GM12878 (cell line): Measurements from ENCODE around the gene GCH1. TPM values are rescaled to one million over a fixed set of nuclear protein-coding genes. Genes with fewer than 3 reads are reported as not detected.

ENCODE experiments used
- ATAC-seq: fragments of 200-7000 bp; cut with Tn5 transposase; 3 replicates; pipeline ENCODE4 v1.9.1; 2020; ENCODE audit warnings: mild to moderate bottlenecking, moderate library complexity
- BruUV-seq: library from RNA; stranded (reverse); fragments of 400-500 nt; replicated peaks from 2 replicates; lab custom pipeline; 2021; lab: Mats Ljungman, UMichigan
- CTCF ChIA-PET: fragments of 300-600 bp; sonication (Branson Sonifier 250); formaldehyde crosslinking; extraction: SDS; loops from one replicate; lab custom pipeline; 2021; ENCODE audit warnings: inconsistent platforms; lab: Yijun Ruan, JAX
- POLR2A ChIA-PET: fragments of 350-600 bp; formaldehyde crosslinking; extraction: SDS; loops from one replicate; lab custom pipeline; 2021; ENCODE audit warnings: inconsistent platforms; lab: Charles Lee
- RAD21 ChIA-PET: fragments of 300-600 bp; sonication (Branson Sonifier 250); formaldehyde crosslinking; loops from one replicate; lab custom pipeline; 2023; ENCODE audit warnings: antibody characterized with exemption; ENCODE audit not compliant: unreplicated experiment; lab: Charles Lee
- SMC1A ChIA-PET: fragments of 300-600 bp; sonication (Branson Sonifier 250); formaldehyde crosslinking; loops from one replicate; lab custom pipeline; 2023; ENCODE audit not compliant: unreplicated experiment, uncharacterized antibody; lab: Charles Lee
- DNase-seq: peaks from one replicate; pipeline ENCODE4 v3.0.0-alpha.2; 2011; ENCODE audit warnings: low read depth, low spot score
- FAIRE-seq: peaks from 3 replicates; lab custom pipeline; 2011; peaks lifted over from hg19 to GRCh38; lab: Jason Lieb, UNC
- H2AFZ ChIP-seq: 2 replicates; pipeline ENCODE4 v1.6.0; 2011; ENCODE audit warnings: low read depth, low read length, control low read depth; ENCODE audit not compliant: control insufficient read depth
- H3K27ac ChIP-seq: 2 replicates; pipeline ENCODE4 v1.5.1; 2011; ENCODE audit warnings: control low read depth; ENCODE audit not compliant: control insufficient read depth, insufficient read depth
- H3K27me3 ChIP-seq, 2 experiments: replicated peaks in 1 of 2; 2 replicates each; pipeline versions ENCODE4 v1.6.0 to v1.6.1; 2011; ENCODE audit warnings: low read length in 1 of 2; ENCODE audit not compliant: control insufficient read depth in 2 of 2, insufficient read depth in 2 of 2
- H3K36me3 ChIP-seq, 2 experiments: 2 replicates each; pipeline ENCODE4 v1.5.1; 2011; ENCODE audit warnings: low read length in 1 of 2; ENCODE audit not compliant: control insufficient read depth in 2 of 2, insufficient read depth in 2 of 2
- H3K4me1 ChIP-seq: 2 replicates; pipeline ENCODE4 v1.6.1; 2011; ENCODE audit warnings: mild to moderate bottlenecking, low read length, moderate library complexity, mixed read lengths; ENCODE audit not compliant: control insufficient read depth, insufficient read depth
- H3K4me2 ChIP-seq: 2 replicates; pipeline ENCODE4 v1.6.0; 2011; ENCODE audit warnings: control low read depth; ENCODE audit not compliant: control insufficient read depth, insufficient read depth
- H3K4me3 ChIP-seq: fragments of 200-600 bp; sonication (generic); 2 replicates; pipeline ENCODE4 v1.5.1; 2016
- H3K79me2 ChIP-seq: 2 replicates; pipeline ENCODE4 v1.6.0; 2011; ENCODE audit warnings: low read length; ENCODE audit not compliant: control insufficient read depth, insufficient read depth
- H3K9ac ChIP-seq: 2 replicates; pipeline ENCODE4 v1.8.0; 2011; ENCODE audit warnings: low read length, control low read depth, mixed read lengths; ENCODE audit not compliant: control insufficient read depth, insufficient read depth
- H3K9me3 ChIP-seq: replicated peaks from 3 replicates; pipeline ENCODE4 v1.5.1; 2011; ENCODE audit warnings: mild to moderate bottlenecking, low read length; ENCODE audit not compliant: control insufficient read depth, insufficient read depth
- H4K20me1 ChIP-seq: 2 replicates; pipeline ENCODE4 v1.6.0; 2011; ENCODE audit not compliant: control insufficient read depth, insufficient read depth
- BRCA1 ChIP-seq: IDR thresholded peaks from 2 replicates; pipeline ENCODE4 v1.6.1; 2011; ENCODE audit warnings: low read depth, low read length, improper control_type of control experiment
- FOXM1 ChIP-seq: IDR thresholded peaks from 2 replicates; pipeline ENCODE4 v1.6.1; 2012; ENCODE audit warnings: low read depth, mild to moderate bottlenecking, inconsistent platforms, low read length, moderate library complexity
- KDM1A ChIP-seq: fragments of 200-600 bp; sonication (generic); IDR thresholded peaks from 2 replicates; pipeline ENCODE4 v1.6.1; 2016; ENCODE audit warnings: borderline replicate concordance
- POLR2A ChIP-seq: IDR thresholded peaks from 2 replicates; pipeline ENCODE4 v1.6.1; 2011; ENCODE audit warnings: low read depth, mild to moderate bottlenecking, low read length
- PRDM15 ChIP-seq: fragments of 450-650 bp; formaldehyde crosslinking; IDR thresholded peaks from 2 replicates; pipeline ENCODE4 v1.4.0; 2020; ENCODE audit warnings: mild to moderate bottlenecking, moderate library complexity
- RELB ChIP-seq: fragments of 450-650 bp; IDR thresholded peaks from 2 replicates; pipeline ENCODE4 v1.6.1; 2017; ENCODE audit warnings: low read depth, mild to moderate bottlenecking, moderate library complexity
- REST ChIP-seq: IDR thresholded peaks from 2 replicates; pipeline ENCODE4 v1.6.1; 2012; ENCODE audit warnings: mild to moderate bottlenecking, low read depth, low read length
- SIX5 ChIP-seq: IDR thresholded peaks from 2 replicates; pipeline ENCODE4 v1.6.1; 2011; ENCODE audit warnings: mild to moderate bottlenecking, low read depth, low read length, moderate library complexity; ENCODE audit not compliant: severe bottlenecking
- SREBF1 ChIP-seq: IDR thresholded peaks from 2 replicates; pipeline ENCODE4 v1.6.1; 2012; ENCODE audit warnings: mild to moderate bottlenecking, low read length
- SUPT20H ChIP-seq: IDR thresholded peaks from 2 replicates; pipeline ENCODE4 v1.6.1; 2011; ENCODE audit warnings: low read depth, mild to moderate bottlenecking, low read length, moderate library complexity, borderline replicate concordance; ENCODE audit not compliant: control insufficient read depth
- ZNF207 ChIP-seq: fragments of 450-650 bp; IDR thresholded peaks from 2 replicates; pipeline ENCODE4 v1.6.1; 2014; ENCODE audit warnings: antibody characterized with exemption, mild to moderate bottlenecking, borderline replicate concordance
- WGBS: methylation state at CpG from one replicate; pipeline ENCODE4 v1.1.6; 2016; ENCODE audit warnings: low lambda C conversion rate; ENCODE audit not compliant: insufficient replicate concordance, insufficient coverage; ENCODE audit errors: missing lambda C conversion rate; 5-methylcytosine and 5-hydroxymethylcytosine counted together
- in situ Hi-C: fragments of 300-500 bp; cut with MboI; formaldehyde crosslinking; loops from 9 replicates; pipeline ENCODE4 v1.14.3; 2018; ENCODE audit warnings: mixed read lengths
- intact Hi-C: fragments of 100-400 bp; cut with micrococcal nuclease; formaldehyde crosslinking; loops from one replicate; pipeline ENCODE4 v1.14.2; 2022; ENCODE audit not compliant: unreplicated experiment
- polyA plus RNA-seq, 11 experiments: library from polyadenylated mRNA; depleted of rRNA in 4 of 11; unstranded in 6 of 11; stranded (reverse) in 5 of 11; fragments of >200 nt; fragmentation: Nextera tagmentation in 4 of 11; fragmentation: Illumina TruSeq in 1 of 11; extraction: Ambion mirVana in 4 of 11; extraction: Trizol in 1 of 11; gene quantifications; 1 replicate in 1 of 11; 2 replicates in 10 of 11; pipeline versions ENCODE4 v1.2.1 to v1.2.3, GENCODE V29; 2011 to 2016; ENCODE audit warnings: inconsistent platforms in 2 of 11, missing spikeins in 2 of 11, low read depth in 1 of 11
- total RNA-seq, 4 experiments: library from RNA; depleted of rRNA in 3 of 4; stranded (reverse); fragments of >200 nt in 3 of 4; fragmentation: Illumina TruSeq in 1 of 4; extraction: Trizol in 1 of 4; gene quantifications; 2 replicates each; pipeline versions ENCODE4 v1.2.1 to v1.2.3, GENCODE V29; 2013 to 2021
- TF ChIP-seq, protein P1 (sequence below): IDR thresholded peaks from 2 replicates; pipeline ENCODE4 v1.6.1; 2011; ENCODE audit warnings: mild to moderate bottlenecking, low read depth, low read length, moderate library complexity; ENCODE audit not compliant: insufficient replicate concordance

Gene GCH1
- total and polyA plus RNA-seq, 10 of the 15 experiments (the other 5 are each of a cell fraction or from before 2014, with no cell fraction given), result 25.1 to 37.0 (median 33.8) TPM

- ChIA-PET SMC1A (interaction anchor here (0.6 to 1.3 kb wide), 2 partner anchors 13 to 89 kb away, joined by 3 read pairs; no protein-coding TSS in a partner anchor), CTCF (interaction anchor here (0.7 to 1.4 kb wide), 4 partner anchors 10 to 253 kb away, joined by 3 to 4 read pairs (median 3); no protein-coding TSS in a partner anchor), POLR2A (interaction anchor here (1.0 kb wide), 1 partner anchor 27 kb away, joined by 4 read pairs; no protein-coding TSS in a partner anchor), RAD21 (no interaction called here)
- H4K20me1 ChIP-seq, result no peaks in the 10 kb centered on the region
- intact Hi-C loops, result no loop called here
- 66% methylated on average over 5 of the region's 5 CpGs for WGBS
- no peak for TF ChIP-seq SREBF1
- TF ChIP-seq SIX5, result no peak
- no peak for TF ChIP-seq POLR2A
- TF ChIP-seq PRDM15 (CRISPR knock-in tag), result no peak
- no peak for TF ChIP-seq FOXM1
- no peak for TF ChIP-seq KDM1A
- no peak for TF ChIP-seq SUPT20H
- no peak for TF ChIP-seq ZNF207
- TF ChIP-seq BRCA1, result no peak
- TF ChIP-seq RELB, result no peak
- TF ChIP-seq REST, result no peak
- TF ChIP-seq, protein P1, sequence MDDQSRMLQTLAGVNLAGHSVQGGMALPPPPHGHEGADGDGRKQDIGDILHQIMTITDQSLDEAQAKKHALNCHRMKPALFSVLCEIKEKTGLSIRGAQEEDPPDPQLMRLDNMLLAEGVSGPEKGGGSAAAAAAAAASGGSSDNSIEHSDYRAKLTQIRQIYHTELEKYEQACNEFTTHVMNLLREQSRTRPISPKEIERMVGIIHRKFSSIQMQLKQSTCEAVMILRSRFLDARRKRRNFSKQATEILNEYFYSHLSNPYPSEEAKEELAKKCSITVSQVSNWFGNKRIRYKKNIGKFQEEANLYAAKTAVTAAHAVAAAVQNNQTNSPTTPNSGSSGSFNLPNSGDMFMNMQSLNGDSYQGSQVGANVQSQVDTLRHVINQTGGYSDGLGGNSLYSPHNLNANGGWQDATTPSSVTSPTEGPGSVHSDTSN, result no peak
- H3K79me2 ChIP-seq, result no peaks in the 10 kb centered on the region
- DNase-seq (no peak), FAIRE-seq (no peak), ATAC-seq (no peak)
- H3K27ac ChIP-seq, result no peak overlapping the region
- H3K4me1 ChIP-seq, result no peaks in the 10 kb centered on the region
- no peaks in the 10 kb centered on the region for H3K9me3 ChIP-seq
- no TSS peak for BruUV-seq
- in situ Hi-C loops, result no loop called here
- H3K4me3 ChIP-seq, result no peak overlapping the region
- H2AFZ ChIP-seq, result no peak overlapping the region
- H3K9ac ChIP-seq, result no peak overlapping the region
- no peaks in the 10 kb centered on the region for H3K27me3 ChIP-seq
- H3K4me2 ChIP-seq, result no peak overlapping the region
- H3K36me3 ChIP-seq, result no peaks in the 10 kb centered on the region
Observed at GRCh38 chr14:54817506-54817905, 85.1 kb downstream of the GCH1 start.
